ENCODE data around the gene GPX2. TPM values are rescaled to one million over a fixed set of nuclear protein-coding genes. Genes with fewer than 3 reads are reported as not detected.

Gene GPX2
- total RNA-seq, 1 donor from 2014 or later: not detected

- Mint-ChIP-seq H3K36me3 (ENCODE audit: low read depth, unreplicated experiment) (peaks cover 13% of the 10 kb centered on the region), H3K9me3 (ENCODE audit: unreplicated experiment) (no peaks in the 10 kb centered on the region), H3K27me3 (ENCODE audit: low read depth, unreplicated experiment) (no peaks in the 10 kb centered on the region), H3K4me1 (ENCODE audit: low read depth, unreplicated experiment) (peaks cover 2% of the 10 kb centered on the region), H3K27ac (ENCODE audit: unreplicated experiment) (no peak overlapping the region), H3K4me3 (ENCODE audit: unreplicated experiment) (no peak overlapping the region)
- TF ChIP-seq CTCF (IDR thresholded peaks at IDR 0.05; ENCODE audit: insufficient read depth, low read depth, low read length): no peak
- no peak for TF ChIP-seq EZH2 (IDR thresholded peaks at IDR 0.05; ENCODE audit: insufficient read depth, low read length)
- Histone ChIP-seq H3K4me2 (ENCODE audit: low read length) (no peak overlapping the region), H3K36me3 (ENCODE audit: insufficient read depth, low read length) (no peaks in the 10 kb centered on the region), H2AFZ (ENCODE audit: low read depth, low read length) (no peak overlapping the region), H3K27me3 (ENCODE audit: insufficient read depth, low read length) (no peaks in the 10 kb centered on the region), H3K9me3 (ENCODE audit: insufficient read depth, low read depth, low read length) (no peaks in the 10 kb centered on the region), H3K9ac (ENCODE audit: low read length) (no peak overlapping the region), H4K20me1 (ENCODE audit: insufficient read depth, low read length) (peaks cover 27% of the 10 kb centered on the region), H3K4me1 (ENCODE audit: insufficient read depth, low read length) (no peaks in the 10 kb centered on the region), H3K27ac (ENCODE audit: low read depth, low read length) (no peak overlapping the region), H3K4me3 (ENCODE audit: insufficient read depth, low read depth, low read length) (no peak overlapping the region), H3K79me2 (ENCODE audit: insufficient read depth, low read length) (no peaks in the 10 kb centered on the region)
- FAIRE-seq: no peak
- DNase-seq (ENCODE audit: low read depth): no peak
Observed at GRCh38 chr14:64938972-64939816, 3.4 kb downstream of the GPX2 start.

GRCh38 chr14:64937821-64938193 is 4.7 kb downstream of the GPX2 start:
- no peak overlapping the region for H3K4me2 ChIP-seq (ENCODE audit: low read length)
- no peaks in the 10 kb centered on the region for H3K9me3 ChIP-seq (ENCODE audit: insufficient read depth, low read depth, low read length)
- H3K4me3 Mint-ChIP-seq (ENCODE audit: unreplicated experiment): no peak overlapping the region
- no peak for FAIRE-seq
- no peak for DNase-seq (ENCODE audit: low read depth)
- H3K4me1 ChIP-seq (ENCODE audit: insufficient read depth, low read length): no peaks in the 10 kb centered on the region
- H3K4me1 Mint-ChIP-seq (ENCODE audit: low read depth, unreplicated experiment): peaks cover 2% of the 10 kb centered on the region
- no peaks in the 10 kb centered on the region for H3K9me3 Mint-ChIP-seq (ENCODE audit: unreplicated experiment)
- no peak overlapping the region for H3K27ac Mint-ChIP-seq (ENCODE audit: unreplicated experiment)
- peak; percentile 32 for TF ChIP-seq CTCF (IDR thresholded peaks at IDR 0.05; ENCODE audit: insufficient read depth, low read depth, low read length)
- TF ChIP-seq EZH2 (IDR thresholded peaks at IDR 0.05; ENCODE audit: insufficient read depth, low read length): no peak
- H3K36me3 Mint-ChIP-seq (ENCODE audit: low read depth, unreplicated experiment): peaks cover 5% of the 10 kb centered on the region
- H2AFZ ChIP-seq (ENCODE audit: low read depth, low read length): no peak overlapping the region
- no peak overlapping the region for H3K9ac ChIP-seq (ENCODE audit: low read length)
- H3K27ac ChIP-seq (ENCODE audit: low read depth, low read length): no peak overlapping the region
- peaks cover 6% of the 10 kb centered on the region for H3K36me3 ChIP-seq (ENCODE audit: insufficient read depth, low read length)
- H3K27me3 Mint-ChIP-seq (ENCODE audit: low read depth, unreplicated experiment): no peaks in the 10 kb centered on the region
- no peaks in the 10 kb centered on the region for H3K79me2 ChIP-seq (ENCODE audit: insufficient read depth, low read length)
- H3K4me3 ChIP-seq (ENCODE audit: insufficient read depth, low read depth, low read length): no peak overlapping the region
- peaks cover 27% of the 10 kb centered on the region for H4K20me1 ChIP-seq (ENCODE audit: insufficient read depth, low read length)
- H3K27me3 ChIP-seq (ENCODE audit: insufficient read depth, low read length): no peaks in the 10 kb centered on the region
